ENCODE measurements around the gene TUBB. TPM values are rescaled to one million over a fixed set of nuclear protein-coding genes. Genes with fewer than 3 reads are reported as not detected.

TUBB gene
- total RNA-seq, 1 donor from 2014 or later: 537 TPM

DNA sequence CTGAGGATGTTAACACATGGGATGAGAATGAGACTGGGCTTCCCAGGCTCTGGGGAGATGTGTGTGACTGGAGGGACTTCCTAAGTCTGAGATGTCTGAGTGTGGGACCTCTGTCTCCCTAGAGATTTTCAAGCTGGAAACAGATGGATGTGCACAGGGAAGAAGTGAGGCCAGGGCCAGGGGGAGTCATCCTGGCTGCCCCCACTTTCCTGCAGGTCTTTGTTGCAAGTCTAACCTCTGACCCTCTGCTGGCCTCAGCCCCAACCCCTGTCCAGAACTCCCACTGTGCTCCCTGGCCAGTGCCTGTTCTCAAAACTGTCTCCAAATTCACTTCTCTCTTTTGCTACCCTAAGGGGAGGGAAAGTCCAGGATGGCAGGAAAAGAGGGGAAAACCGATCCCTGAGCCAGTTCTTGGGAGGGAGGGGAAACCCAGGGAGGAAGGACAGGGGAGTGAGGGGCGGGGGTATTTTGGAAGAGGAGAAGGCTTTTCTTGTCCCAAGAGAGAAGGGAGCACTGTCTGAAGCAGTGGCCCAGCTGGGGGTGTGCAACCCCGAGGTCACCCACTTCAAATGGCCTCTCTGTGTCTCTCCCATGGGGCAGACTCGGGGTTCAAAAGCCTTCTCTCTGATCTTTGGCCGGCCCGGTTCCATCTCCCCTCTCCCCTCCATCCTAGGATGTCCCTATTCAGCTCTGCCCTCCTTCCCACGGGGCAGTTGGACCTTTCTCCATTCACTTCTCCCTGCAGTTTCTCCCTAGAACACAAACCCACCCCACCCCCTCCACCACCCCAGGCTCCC is 36.8 kb upstream of the TUBB start:
- Histone ChIP-seq H3K27ac (peak overlapping the region; percentile 99), H3K9me3 (no peaks in the 10 kb centered on the region), H3K36me3 (peaks cover 9 to 22% of the 10 kb centered on the region in 2 donors), H3K27me3 (no peaks in the 10 kb centered on the region), H3K4me1 (peaks cover 18 to 43% of the 10 kb centered on the region in 2 donors), H3K4me3 (peak overlapping the region; percentile 75 to 91)
- intact Hi-C loops (cut with DNase I): loop anchor here (2.0 to 5.0 kb wide), 2 partner anchors 69 to 126 kb away; partner anchors contain the start of genes GNL1 and PRR3
- TF ChIP-seq, protein P1, sequence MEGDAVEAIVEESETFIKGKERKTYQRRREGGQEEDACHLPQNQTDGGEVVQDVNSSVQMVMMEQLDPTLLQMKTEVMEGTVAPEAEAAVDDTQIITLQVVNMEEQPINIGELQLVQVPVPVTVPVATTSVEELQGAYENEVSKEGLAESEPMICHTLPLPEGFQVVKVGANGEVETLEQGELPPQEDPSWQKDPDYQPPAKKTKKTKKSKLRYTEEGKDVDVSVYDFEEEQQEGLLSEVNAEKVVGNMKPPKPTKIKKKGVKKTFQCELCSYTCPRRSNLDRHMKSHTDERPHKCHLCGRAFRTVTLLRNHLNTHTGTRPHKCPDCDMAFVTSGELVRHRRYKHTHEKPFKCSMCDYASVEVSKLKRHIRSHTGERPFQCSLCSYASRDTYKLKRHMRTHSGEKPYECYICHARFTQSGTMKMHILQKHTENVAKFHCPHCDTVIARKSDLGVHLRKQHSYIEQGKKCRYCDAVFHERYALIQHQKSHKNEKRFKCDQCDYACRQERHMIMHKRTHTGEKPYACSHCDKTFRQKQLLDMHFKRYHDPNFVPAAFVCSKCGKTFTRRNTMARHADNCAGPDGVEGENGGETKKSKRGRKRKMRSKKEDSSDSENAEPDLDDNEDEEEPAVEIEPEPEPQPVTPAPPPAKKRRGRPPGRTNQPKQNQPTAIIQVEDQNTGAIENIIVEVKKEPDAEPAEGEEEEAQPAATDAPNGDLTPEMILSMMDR (IDR thresholded peaks at IDR 0.05): no peak
- no peak for DNase-seq (ENCODE audit: low spot score in 2 of 2)

DNA sequence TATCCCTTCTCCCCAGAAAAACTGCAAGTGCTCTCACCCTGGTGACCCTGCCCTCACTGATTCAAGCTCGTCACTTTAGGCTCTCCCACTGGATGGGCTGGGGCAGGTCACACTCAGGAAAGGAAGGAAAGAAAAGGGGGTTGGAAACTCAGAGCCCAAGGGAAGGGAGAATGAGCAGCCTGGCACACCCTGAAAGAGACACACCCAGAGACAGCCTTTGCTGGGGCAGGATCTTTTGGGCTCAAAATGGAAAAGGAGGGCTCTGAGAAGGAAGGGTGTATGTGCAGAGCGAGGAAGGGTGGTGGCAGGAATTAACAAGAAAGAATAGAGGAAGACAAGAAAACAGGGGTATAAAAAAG is 36.2 kb upstream of the TUBB start:
- peaks cover 5 to 16% of the 10 kb centered on the region in 2 donors for H3K36me3 ChIP-seq
- no peaks in the 10 kb centered on the region for H3K27me3 ChIP-seq
- no peaks in the 10 kb centered on the region for H3K9me3 ChIP-seq
- peak overlapping the region; percentile 75 to 91 for H3K4me3 ChIP-seq
- peaks cover 18 to 46% of the 10 kb centered on the region in 2 donors for H3K4me1 ChIP-seq
- intact Hi-C loops (cut with DNase I): loop anchor here (2.0 to 5.0 kb wide), 2 partner anchors 69 to 127 kb away; partner anchors contain the start of genes GNL1 and PRR3
- DNase-seq (ENCODE audit: low spot score in 2 of 2): no peak
- peak overlapping the region; percentile 99 for H3K27ac ChIP-seq
- TF ChIP-seq, protein P1 (IDR thresholded peaks at IDR 0.05): no peak

DNA sequence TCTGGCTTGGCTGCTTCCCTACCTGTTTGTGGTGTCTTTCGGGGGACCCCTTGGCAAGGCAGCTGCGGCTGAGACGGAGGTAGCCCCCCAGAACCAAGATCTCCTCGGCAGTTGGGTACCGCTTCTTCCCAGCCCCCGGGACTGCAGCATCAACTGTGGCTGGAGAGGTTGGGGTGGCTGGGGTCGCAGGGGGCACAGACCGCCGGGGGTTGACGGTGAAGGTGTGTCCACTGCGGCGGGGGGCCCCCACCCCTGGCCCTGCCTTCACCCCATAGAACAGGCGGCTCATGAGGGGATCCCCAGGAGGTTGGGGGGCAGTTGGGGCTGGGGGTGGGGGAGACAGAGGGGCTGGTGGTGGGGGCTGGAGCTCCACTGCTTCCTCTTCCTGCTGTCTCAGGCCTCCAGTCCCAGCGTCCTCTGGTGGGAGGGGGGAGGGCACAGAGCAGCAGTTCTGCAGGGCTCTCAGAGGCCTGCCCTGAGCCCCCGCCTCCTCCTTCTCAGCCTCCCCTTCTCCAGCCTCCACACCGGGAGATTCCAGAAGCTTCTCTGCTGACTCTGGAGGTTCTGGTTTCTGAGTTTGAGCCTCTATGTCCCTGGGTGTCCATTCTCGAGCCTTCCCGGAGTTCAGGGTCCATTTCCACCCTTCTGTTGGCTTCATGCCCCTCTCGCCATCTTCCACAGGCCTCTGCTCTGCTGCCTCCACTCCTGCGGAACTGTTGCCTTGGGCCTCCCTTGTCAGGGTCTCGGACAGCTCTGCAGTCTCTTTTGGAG is 35.6 kb upstream of the TUBB start:
- peak overlapping the region; percentile 75 to 91 for H3K4me3 ChIP-seq
- peaks cover 5 to 13% of the 10 kb centered on the region in 2 donors for H3K36me3 ChIP-seq
- no peaks in the 10 kb centered on the region for H3K27me3 ChIP-seq
- no peaks in the 10 kb centered on the region for H3K9me3 ChIP-seq
- peak in 1 of 2 donors; percentile 78 for DNase-seq (ENCODE audit: low spot score in 2 of 2)
- TF ChIP-seq, protein P1 (IDR thresholded peaks at IDR 0.05): no peak
- peak overlapping the region; percentile 99 for H3K27ac ChIP-seq
- intact Hi-C loops (cut with DNase I): loop anchor here (5.0 kb wide), 1 partner anchor 127 kb away; the partner anchor contains the start of genes GNL1 and PRR3
- peaks cover 18 to 46% of the 10 kb centered on the region in 2 donors for H3K4me1 ChIP-seq

DNA sequence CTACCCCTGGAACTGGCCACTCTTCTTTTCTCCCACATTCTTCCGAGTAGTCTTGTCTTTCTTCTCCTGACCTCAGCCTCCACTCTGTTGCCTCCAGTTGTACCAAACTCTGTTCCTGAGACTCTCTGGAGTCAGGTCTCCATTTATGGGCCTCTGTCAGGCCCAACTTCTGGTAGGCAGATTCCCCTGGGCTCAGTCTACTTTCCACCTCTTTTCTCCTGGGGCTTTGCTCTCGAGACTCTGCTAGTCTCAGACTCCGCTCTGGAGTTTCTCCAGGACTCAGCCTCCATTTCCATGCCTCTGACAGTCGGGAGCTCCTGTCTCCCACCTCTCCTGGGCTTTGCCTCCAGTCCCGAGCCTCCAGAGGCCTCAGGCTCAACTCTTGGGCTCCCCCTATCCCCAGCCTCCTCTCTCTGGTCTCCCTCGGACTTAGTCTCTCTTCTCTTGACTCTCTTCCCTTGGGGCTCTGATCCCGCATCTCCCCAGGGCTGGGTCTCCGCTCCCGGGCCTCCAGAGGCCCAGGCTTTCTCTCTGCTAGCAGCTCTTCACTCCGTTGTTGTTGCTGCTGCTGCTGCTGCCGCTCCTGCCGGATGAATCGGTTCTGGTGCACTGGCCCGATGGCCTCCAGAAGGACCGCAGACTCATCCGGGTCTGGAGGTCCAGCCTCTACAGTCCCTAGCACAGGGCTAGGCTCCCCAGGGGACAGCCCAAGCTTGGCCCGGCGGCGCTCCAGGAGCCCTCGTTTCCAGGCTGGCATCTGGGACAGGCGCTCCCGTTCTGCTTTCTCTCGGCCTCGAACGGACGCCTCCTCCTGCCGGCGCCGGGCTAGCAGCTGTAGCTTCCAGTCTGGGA is 34.8 kb upstream of the TUBB start:
- H3K36me3 ChIP-seq: peaks cover 4 to 5% of the 10 kb centered on the region in 2 donors
- H3K27ac ChIP-seq: peak overlapping the region; percentile 99
- no peaks in the 10 kb centered on the region for H3K27me3 ChIP-seq
- H3K4me3 ChIP-seq: peak overlapping the region; percentile 75 to 91
- intact Hi-C loops (cut with DNase I): loop anchor here (1.0 kb wide), 1 partner anchor 36 kb away; no protein-coding TSS in a partner anchor
- peaks cover 12 to 45% of the 10 kb centered on the region in 2 donors for H3K4me1 ChIP-seq
- no peak for DNase-seq (ENCODE audit: low spot score in 2 of 2)
- no peaks in the 10 kb centered on the region for H3K9me3 ChIP-seq
- TF ChIP-seq, protein P1 (IDR thresholded peaks at IDR 0.05): peak in 1 of 3 experiments; percentile 13
